Hair follicular keratinocyte (primary cell): Measurements from ENCODE around the gene WFDC13. TPM values are rescaled to one million over a fixed set of nuclear protein-coding genes. Genes with fewer than 3 reads are reported as not detected.

Source experiments
- total RNA-seq: library from RNA; depleted of rRNA; stranded (reverse); fragments of >200 nt; gene quantifications from 2 replicates; pipeline ENCODE4 v1.2.3, GENCODE V29; 2015

Gene WFDC13, protein sequence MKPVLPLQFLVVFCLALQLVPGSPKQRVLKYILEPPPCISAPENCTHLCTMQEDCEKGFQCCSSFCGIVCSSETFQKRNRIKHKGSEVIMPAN
- total RNA-seq, result not detected in 2 replicates

DNA sequence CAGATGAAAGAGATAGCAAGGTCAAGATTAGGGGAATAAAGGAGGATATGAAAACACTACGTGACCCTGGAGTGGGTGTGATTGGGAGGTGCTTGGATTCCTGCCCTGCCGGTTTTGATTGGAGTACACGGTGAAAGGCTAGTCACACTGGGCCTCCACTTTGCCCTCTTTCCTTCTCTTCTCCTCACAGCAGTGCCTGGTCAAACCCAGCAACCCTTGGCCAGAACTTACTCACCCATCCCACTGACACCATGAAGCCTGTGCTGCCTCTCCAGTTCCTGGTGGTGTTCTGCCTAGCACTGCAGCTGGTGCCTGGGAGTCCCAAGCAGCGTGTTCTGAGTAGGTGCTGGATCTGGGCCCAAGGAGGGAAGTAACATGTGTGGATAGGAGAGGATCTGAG lies at the start of gene WFDC13:
Gene WFDC13, plus strand, starts transcription at position 166 of the 400 bp plus-strand sequence. Its CDS starts 86 bp downstream, at position 252.

DNA sequence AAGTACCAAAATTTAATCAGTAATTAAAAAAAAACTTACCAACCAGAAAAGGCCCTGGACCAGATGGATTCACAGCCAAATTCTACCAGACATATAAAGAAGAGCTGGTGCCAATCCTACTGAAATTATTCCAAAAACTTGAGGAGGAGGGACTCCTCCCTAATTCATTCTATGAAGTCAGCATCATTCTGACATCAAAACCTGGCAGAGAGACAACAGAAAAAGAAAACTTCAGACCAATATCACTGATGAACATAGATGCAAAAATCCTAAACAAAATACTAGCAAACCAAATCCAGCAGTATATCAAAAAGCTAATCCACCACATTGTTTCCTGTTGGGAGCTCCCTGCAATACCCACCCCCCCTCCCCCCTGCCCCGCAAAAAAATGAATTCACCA lies 31.7 kb upstream of the WFDC13 start, which contains the start of gene WFDC11:
Gene WFDC11, minus strand, starts transcription at position 101 of the 400 bp plus-strand sequence. CDS start 19,639 bp downstream, outside the sequence.

DNA sequence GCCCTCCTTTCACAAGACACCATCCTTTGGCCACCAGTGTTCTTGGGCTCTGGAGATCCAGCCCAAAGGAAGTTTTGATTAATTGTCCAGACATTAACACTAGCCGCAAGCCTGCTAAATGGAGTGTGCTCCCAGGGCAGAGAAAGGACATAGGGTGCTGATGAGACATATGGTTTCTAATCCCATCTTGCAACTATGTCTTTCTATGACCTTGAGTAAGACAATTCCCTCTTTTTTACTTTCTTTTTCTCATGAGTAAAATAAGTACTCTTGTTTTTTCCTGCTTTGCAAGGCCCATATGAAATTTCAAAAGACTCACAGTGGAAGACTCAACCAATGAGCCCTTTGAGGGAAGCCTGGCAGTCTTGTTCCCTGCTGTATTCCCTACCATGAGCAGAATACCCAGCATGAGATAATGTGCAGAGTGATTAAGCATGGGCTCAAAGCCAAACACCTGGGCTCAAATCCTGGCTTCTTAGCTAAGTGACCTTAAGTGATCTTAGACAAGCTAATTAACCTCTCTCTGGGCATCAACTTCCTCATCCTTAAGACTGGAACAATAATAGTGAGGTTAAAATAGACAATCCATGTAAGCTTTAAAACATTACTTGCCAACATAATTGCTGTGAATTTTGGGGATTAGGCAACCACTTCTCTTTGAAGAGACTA lies 3.3 kb downstream of the WFDC13 start, which contains the start of gene WFDC10B:
Gene WFDC10B, minus strand, starts transcription at position 51 of the 669 bp plus-strand sequence. CDS start 19,027 bp downstream, outside the sequence.

DNA sequence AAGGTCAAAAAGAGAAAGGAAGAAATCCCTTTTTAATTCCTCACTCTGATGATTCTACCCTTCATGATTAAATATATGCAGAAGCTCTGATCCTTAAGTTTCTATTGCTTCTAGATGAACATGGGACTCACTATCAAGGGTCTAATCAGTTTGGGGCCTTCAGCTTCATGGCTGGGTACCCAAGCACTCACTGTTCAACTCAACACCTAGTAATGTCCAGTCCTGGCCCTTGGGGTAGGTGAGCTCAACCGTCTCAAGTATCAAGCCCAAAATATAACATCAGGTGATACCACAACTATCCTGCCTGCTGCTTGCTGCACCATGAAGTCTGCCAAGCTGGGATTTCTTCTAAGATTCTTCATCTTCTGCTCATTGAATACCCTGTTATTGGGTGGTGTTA lies 20.2 kb downstream of the WFDC13 start, which contains the start of gene SPINT4:
Gene SPINT4, plus strand, starts transcription at position 301 of the 400 bp plus-strand sequence. Its CDS starts 21 bp downstream, at position 322.

Other genes starting within 250 kb of the WFDC13 start
- gene WFDC2, start 232.3 kb upstream of the WFDC13 start, total RNA-seq, result not detected in 2 replicates
- not detected in 2 replicates for gene SPINT3, start 186.4 kb upstream of the WFDC13 start, total RNA-seq
- not detected in 2 replicates for gene WFDC6, start 162.6 kb upstream of the WFDC13 start, total RNA-seq
- not detected in 2 replicates for gene EPPIN, start 154.6 kb upstream of the WFDC13 start, total RNA-seq
- gene WFDC8, start 122.8 kb upstream of the WFDC13 start, total RNA-seq, result not detected in 2 replicates
- not detected in 2 replicates for gene WFDC10A, start 72.3 kb upstream of the WFDC13 start, total RNA-seq
- not detected in 2 replicates for gene WFDC9, start 70.8 kb upstream of the WFDC13 start, total RNA-seq
- gene WFDC11, start 31.8 kb upstream of the WFDC13 start, total RNA-seq, result not detected in 2 replicates
- gene WFDC10B, start 3.0 kb downstream of the WFDC13 start, total RNA-seq, result not detected in 2 replicates
- not detected in 2 replicates for gene SPINT4, start 20.3 kb downstream of the WFDC13 start, total RNA-seq
- not detected in 2 replicates for gene WFDC3, start 89.8 kb downstream of the WFDC13 start, total RNA-seq
- 10.6 and 11.9 TPM in 2 replicates for gene DNTTIP1, start 89.9 kb downstream of the WFDC13 start, total RNA-seq
- 57.3 and 146 TPM in 2 replicates for gene UBE2C, start 110.6 kb downstream of the WFDC13 start, total RNA-seq
- not detected in 2 replicates for gene TNNC2, start 125.3 kb downstream of the WFDC13 start, total RNA-seq
- 14.5 and 19.3 TPM in 2 replicates for gene SNX21, start 131.8 kb downstream of the WFDC13 start, total RNA-seq
- gene ACOT8, start 155.4 kb downstream of the WFDC13 start, total RNA-seq, result 41.1 and 59.1 TPM in 2 replicates
- 2.7 and 3.2 TPM in 2 replicates for gene ZSWIM3, start 155.6 kb downstream of the WFDC13 start, total RNA-seq
- gene ZSWIM1, start 179.2 kb downstream of the WFDC13 start, total RNA-seq, result 4.4 and 7.3 TPM in 2 replicates
- gene SPATA25, start 185.6 kb downstream of the WFDC13 start, total RNA-seq, result not detected in 2 replicates
- gene NEURL2, start 189.2 kb downstream of the WFDC13 start, total RNA-seq, result 1.7 and 3.4 TPM in 2 replicates
- 22.9 and 26.6 TPM in 2 replicates for gene CTSA, start 189.3 kb downstream of the WFDC13 start, total RNA-seq
- gene PLTP, start 210.1 kb downstream of the WFDC13 start, total RNA-seq, result 123 and 157 TPM in 2 replicates
- 14.2 and 14.9 TPM in 2 replicates for gene PCIF1, start 232.6 kb downstream of the WFDC13 start, total RNA-seq